KBM-7 (cell line): ENCODE measurements around the gene GDPD3.
"Not testable (repeated sequence)": the region's sequence is repeated elsewhere in the genome, so short reads cannot be mapped to it uniquely, and the experiment has no call there.

Experiments
- DNase-seq: peaks from one replicate; pipeline ENCODE4 v3.0.0-alpha.2; 2015
- in situ Hi-C: fragments of 300-500 bp; cut with MboI; formaldehyde crosslinking; loops from 2 replicates; pipeline ENCODE4 v1.14.3; 2020; ENCODE audit warnings: low sequenced_read_pairs, low pct_unique_long_range_greater_than_20kb, mixed read lengths

GDPD3 gene

DNA sequence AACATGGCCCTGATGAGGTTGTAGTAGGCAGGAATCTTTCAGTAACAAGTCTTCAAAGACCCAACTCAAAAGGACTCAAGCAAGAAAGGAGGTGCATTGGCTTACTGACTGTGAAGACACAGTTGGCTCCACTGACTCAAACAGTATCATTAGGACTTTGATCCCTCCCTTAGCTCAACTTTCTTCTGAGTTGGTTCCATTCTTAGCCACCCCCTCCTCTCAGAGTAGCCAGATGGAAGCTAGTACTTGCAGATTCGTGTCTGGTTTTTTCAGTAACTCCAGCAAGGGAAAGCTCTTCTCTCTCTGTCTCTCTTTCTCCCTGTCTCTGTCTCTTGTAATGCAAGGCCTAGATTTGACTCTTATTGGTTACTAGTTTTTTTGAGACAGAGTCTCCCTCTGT lies 14.7 kb upstream of the GDPD3 start:
- in situ Hi-C loops = no loop called here

DNA sequence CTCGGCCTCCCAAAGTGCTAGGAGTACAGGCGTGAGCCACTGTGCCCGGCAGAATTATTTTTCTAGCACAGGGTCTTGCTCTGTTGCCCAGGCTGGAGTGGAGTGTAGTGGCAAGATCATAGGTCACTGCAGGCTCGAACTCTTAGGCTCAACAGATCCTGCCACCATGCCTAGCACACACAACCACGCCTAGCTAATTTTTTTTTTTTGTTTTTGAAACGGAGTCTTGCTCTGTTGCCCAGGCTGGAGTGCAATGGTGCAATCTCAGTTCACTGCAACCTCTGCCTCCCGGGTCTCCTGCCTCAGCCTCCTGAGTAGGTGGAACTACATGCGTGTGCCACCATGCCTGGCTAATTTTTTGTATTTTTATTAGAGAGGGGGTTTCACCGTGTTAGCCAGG lies 12.4 kb upstream of the GDPD3 start:
- in situ Hi-C loops, DNase-seq: not testable (repeated sequence)

More for the DNA sequence above, 14.7 kb upstream of the GDPD3 start:
- no peak for DNase-seq

DNA sequence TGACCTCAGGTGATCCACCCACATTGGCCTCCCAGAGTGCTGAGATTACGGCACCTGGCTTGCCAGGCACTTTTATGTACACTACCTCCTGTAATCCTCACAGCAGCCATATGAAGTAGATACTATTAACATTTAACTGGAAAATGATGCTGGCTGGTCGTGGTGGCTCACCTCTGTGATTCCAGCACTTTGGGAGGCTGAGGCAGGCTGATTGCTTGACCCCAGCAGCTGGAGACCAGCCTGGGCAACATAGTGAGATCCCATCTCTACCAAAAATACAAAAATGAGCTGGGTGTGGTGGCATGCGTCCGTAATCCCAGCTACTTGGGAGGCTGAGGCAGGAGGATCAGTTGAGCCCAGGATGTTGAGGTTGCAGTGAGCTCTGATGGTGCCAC lies 11.6 kb upstream of the GDPD3 start:
- no peak for DNase-seq
- in situ Hi-C loops = no loop called here

DNA sequence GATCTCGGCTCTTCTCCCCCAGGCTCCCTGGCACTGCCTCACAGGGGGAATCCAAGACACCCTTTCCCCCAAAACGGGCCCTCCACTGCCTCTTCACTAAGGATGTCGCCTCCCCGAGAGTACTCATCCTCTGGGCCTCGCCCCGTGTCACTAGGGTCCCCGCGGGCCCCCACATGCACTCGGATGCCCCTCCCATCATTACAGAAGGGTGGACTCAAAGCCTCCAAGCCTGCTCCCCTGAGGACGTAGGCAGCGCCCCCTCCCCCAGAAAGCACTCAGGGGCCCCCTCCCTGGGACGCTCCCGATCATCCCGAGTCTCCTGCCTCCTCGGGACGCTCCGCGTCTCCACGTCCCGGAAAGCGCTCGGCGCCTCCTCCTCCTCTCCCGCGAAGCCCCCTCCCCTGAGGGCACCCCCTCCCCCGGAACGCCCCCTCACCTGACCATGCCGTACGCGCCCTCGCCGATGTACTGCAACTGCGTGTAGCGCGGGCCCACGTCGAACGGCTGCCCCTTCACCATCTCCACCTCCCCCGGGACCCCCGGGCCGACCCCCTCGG lies 9.3 kb upstream of the GDPD3 start:
- no peak for DNase-seq
- in situ Hi-C loops = no loop called here

DNA sequence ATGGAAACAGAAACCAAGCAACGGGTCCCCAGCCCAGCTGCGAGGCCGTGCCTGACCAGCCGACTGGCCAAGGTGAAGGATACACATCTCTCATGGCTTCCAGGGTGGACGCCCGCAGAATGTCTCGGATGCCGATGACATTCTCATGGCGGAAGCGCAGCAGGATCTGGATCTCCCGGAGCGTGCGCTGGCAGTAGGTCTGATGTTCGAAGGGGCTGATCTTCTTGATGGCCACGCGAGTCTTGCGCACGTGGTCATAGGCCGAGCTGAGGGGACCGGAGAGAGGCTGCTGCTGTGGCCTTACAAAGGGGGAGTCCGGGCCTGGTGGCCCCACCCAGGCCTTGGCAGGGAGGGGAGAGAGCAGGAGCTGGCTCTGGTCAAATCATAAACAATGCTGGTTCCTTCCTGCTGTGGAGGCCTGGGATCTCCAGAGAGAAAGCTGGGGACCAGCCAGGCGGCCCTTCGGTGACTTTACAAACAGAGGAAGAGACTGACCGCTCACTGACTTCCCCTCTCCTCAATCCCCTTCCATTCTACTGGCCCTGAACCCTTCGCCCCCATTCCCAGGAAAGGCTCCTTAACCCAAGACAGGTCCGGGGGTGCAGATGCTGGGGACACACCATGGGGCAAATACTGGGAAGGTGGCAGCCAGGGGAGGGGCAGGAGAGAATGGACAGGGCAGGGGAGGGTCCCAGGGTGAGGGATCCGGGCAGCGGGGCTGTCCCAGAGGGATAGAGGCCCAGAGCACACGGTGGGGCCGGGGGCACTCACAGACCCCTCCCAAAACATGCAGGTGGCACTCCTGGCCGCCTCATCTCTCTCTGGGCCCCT lies 8.6 kb upstream of the GDPD3 start:
- in situ Hi-C loops = no loop called here
- no peak for DNase-seq

DNA sequence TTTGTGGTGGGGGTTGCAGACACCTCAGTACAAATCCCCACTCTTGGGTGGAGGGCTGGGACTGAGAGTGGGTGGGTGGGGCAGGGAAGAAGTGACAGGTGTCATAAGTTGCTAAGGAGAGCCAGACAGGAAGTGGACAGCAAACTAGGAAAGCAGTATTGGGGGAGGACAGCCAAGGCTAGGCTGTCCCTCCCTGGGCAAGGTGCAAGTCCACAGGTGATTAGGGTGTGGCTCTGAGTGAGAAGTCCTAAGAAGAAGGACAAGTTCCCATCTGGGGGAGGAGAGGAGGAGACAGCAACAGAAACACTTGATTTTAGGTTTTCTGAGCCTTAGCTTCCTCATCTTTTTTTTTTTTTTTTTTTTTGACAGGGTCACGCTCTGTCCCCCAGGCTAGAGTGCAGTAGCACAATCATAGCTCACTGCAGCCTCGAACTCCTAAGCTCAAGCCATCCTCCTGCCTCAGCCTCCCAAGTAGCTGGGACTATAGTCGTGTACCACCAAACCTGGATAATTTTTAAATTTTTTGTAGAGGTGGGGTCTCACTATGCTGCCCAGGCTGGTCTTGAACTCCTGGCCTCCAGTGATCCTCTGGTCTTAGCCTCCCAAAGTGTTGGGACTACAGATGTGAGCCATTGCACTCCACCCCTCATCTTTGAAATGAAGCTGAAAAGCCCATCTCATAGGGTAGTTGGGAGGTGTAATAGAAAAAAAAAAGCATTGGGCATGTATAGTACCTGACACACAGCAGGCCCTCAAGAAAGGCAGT lies 7.2 kb upstream of the GDPD3 start:
- in situ Hi-C loops = no loop called here

DNA sequence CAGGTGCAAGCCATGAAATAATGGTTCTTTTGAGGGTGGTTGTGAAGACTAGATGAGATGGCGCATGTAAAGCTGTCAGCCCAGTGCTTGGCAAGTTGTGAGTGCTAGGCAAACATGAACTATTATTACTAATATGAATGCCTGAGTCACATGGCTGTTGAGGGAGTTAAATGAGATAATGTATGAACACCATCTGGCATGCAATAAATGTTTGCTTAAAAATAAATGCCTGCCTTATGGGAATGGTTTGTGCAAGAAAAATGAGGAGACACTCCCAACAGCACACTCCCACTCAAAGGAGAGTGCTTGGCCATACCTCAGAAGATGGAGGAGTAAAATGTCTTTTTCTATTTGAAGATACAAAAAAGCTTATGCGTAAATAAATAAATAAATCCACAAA lies 6.1 kb upstream of the GDPD3 start:
- in situ Hi-C loops = no loop called here
- DNase-seq = no peak

More for the DNA sequence above, 7.2 kb upstream of the GDPD3 start:
- no peak for DNase-seq

DNA sequence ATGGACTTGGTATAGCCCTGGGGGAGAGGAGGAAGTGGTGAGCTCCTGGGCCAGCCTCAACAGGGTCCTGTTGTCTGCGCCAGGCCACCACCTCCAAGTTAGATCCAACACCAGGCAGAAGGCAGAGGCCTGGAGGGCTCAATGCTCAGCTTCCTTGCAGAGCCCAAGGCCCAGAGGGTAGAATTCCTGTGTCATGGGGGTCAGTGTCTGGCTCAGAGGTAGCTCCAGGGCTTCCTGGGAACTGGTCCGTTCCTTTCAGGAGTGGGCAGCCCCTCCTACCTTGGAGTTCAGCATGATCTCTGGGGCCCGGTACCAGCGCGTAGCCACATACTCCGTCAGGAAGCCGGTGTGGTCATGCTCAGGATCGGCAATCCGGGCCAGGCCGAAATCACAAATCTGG lies 4.4 kb upstream of the GDPD3 start:
- no peak for DNase-seq
- in situ Hi-C loops = no loop called here

DNA sequence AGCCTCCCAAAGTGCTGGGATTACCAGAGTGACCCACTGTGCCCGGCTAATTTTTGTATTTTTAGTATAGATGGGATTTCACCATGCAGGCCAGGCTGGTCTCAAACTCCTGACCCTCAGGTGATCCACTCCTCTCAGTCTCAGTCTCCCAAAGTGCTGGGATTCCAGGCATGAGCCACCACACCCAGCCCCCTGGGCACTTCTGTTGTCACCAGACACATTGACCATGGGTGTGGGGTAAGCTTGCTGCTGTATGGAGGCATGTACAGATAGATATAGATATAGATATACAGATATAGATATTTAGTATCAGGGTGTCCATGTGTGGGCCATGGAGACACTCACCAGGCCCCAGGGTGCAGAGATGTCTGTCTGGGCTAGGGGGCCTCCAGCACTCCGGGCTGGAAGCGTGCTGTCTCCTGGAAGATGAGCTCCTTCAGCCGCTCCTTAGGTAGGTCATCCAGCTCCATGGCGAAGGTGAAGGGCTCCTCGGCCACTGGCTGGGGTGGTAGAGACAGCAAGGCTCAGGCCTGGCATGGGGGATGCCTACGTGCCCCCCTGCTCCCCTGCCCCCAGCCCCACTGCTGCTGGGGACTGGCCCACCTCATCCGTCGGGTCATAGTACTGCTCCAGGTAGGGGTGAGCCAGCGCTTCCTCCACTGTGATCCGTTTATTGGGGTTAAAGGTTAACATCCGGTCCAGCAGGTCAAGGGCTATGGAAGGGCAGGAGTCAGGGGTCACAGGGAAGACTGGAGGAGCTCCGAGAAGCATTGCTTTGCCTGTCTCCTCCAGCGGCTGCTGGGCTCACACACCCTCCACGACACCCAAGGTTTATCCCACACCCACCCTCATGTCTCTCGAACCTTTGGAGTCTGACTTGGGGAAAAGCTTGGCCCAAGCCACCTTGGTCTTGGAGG lies 3.2 kb upstream of the GDPD3 start:
- in situ Hi-C loops = no loop called here
- DNase-seq = no peak

DNA sequence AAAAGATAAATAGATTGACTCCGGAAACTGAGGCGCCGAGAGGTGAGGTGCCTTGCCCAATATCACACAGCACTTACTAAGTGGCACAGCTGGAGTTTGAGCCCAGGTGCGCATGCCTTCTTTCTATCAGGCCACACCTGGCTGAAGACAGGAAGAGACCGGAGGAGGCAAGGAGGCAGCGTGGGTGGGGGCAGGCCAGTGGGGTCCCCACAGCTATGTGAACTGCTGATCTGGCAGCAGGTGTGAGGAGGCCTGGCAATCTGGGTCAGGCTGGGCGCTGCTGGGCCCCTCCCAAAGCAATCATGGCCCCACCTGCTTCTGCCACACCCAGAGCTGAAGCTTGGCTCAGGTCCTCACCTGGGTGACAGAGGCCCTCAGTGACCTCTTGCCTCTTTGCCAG lies 1.9 kb upstream of the GDPD3 start:
- DNase-seq = no peak
- in situ Hi-C loops = no loop called here

DNA sequence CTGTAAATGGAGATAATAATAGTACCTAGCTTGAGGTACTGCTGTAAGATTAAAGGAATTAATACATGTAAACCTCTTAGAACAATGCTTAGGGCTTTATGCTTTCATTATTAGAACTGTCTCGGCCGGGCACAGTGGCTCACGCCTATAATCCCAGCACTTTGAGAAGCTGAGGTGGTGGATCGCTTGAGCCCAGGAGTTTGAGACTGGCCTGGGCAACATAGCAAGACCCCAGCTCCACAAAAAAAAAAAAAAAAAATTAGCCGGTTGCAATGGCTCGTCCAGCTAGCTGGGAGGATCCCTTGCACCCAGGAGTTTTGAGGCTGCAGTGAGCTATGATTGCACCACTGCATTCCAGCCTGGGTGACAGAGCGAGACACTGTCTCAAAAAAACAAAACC lies 1.5 kb upstream of the GDPD3 start:
- in situ Hi-C loops, DNase-seq: not testable (repeated sequence)

DNA sequence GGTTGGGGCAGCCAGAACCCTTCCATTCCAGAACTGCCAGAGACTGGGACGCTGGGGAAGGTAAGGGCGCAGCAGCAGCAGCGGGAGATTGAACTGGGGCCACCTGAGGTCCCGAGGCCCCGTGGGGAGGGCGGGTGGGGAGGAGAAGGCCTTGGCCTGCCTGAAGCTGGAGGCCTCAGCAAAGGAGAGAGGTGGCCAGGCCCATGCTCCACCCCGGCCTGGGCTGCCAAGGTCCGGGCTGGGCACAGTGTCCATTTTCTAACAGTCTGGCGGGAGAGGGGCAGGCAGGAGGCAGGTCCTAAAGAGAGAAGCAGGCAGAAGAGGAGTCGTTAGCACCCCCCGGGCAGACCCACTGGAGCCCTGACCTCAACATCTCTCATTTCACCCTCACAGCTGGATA lies 1.1 kb upstream of the GDPD3 start:
- DNase-seq = no peak
- in situ Hi-C loops = no loop called here

DNA sequence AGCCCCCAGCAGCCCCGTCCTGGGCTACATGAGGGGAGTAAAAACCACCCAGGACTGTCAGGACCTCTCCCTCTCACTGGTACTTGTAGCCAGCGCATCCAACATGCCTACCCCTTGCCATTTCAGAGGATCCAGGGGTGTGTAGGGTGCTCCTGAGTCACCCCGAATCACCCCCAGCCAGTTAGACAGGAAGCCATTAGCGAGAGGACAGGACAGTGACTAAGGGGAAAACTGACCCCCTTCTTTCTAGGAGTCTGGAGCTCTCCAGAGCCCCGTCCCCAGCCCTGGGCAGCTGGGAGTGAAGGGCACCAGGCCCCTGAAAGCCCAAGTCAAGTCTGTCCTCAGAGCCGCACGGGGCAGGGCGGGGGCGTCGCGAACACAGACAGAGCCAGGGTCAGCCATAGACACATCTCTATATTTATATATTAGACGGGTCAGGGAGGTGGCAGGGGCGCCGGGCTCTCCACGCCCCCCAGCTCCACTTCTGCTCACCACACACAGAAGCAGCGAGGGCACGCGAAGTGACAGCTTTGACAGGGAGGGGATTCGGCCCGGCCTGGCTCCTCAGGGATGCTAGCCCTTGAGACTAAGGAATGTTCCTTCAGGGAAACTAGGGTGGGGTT lies 485 bp upstream of the GDPD3 start:
- in situ Hi-C loops = no loop called here
- DNase-seq = no peak

DNA sequence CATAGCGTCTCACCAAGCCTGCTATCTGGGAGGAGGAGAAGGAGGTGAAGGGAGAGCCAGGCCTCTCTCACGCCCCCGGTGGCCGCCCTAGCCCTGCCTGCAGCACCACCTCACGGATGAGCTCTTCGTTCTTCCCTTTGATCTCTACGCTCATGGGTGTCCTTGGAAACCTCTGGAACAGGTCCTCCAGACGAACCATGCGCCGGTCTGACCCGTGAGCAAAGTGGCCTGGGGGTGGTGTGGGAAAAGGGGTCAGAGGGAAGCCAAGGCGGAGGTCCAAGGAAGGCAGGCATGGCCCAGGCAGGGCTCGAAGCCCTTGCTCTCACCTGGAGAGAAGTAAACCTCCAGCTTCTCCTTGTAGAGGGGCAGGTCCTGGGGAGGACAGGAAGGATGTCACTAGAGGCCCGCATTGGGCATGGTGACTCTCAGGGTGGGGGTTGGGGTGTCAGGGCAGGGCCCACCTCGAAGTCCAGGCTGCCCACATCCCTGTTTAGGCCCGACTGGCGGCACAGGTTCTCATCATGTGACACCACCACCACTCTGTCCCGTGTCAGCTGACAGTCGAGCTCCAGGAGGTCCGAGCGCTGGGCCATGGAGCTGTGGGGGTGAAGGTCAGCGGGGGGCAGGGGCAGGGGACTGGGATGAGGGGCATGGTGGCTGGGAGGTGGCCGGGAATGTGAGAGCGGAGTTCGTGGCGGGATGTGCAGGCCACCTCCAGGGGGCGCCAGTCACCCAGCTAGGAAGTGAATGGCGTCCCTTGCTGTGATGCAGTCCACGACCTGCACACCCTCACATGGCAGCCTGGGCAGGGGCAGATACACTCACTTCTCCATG lies 923 bp downstream of the GDPD3 start:
- peak; percentile 45 for DNase-seq
- in situ Hi-C loops = no loop called here

DNA sequence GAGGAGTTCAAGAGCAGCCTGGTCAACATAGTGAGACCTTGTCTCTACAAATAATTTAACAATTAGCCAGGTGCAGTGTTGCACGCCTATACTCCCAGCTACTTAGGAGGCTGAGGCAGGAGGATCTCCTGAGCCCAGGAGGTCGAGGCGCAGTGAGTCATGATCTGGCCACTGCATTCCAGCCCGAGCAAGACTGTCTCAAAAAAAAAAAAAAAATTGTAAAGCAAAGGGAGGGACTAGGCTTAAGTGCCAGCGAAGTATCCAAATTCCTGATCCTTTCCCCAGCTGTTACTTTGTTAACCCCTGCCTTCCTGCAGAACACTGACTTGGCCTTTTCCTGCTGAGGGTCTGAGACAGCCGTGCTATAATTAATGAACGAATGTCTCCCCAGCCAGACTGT lies 2.7 kb downstream of the GDPD3 start:
- in situ Hi-C loops = no loop called here
- no peak for DNase-seq

DNA sequence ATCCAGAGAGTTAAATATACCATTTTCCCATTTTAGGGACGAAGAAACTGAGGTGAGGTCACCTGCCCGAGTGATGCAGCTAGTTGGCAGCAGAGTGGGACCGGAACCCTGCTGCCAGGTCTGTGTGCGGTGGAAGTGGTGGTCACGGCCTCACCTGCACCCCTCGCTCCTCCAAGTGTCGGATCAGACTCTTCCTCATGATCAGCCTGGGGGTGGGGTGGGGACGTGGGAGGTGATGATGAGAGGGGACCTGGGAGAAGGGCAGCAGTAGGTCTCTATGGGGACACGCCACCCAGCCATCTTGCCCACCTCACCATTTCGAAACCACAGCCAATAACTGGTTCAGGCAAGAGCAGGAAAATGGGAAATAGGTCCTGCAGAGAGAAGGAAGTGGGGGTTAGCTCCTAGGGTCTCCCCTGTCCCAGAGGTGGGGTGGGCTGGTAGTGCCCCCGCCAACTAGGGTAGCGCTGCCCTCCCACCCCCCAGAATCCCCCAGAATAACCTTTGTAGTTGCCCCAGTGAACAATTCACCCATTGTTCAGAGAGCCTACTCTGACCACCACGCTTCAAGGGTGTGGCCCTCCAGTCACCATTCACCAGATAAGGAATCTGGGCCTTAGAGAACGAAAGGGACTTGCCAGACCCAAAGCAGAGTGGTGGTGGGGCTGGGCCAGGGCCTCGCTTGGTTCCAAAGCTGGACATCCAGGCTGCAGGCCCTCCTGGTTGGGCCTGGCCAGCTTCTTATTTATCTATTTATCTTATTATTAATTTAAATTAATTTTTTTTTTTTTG lies 5.1 kb downstream of the GDPD3 start:
- DNase-seq = no peak
- in situ Hi-C loops = no loop called here

DNA sequence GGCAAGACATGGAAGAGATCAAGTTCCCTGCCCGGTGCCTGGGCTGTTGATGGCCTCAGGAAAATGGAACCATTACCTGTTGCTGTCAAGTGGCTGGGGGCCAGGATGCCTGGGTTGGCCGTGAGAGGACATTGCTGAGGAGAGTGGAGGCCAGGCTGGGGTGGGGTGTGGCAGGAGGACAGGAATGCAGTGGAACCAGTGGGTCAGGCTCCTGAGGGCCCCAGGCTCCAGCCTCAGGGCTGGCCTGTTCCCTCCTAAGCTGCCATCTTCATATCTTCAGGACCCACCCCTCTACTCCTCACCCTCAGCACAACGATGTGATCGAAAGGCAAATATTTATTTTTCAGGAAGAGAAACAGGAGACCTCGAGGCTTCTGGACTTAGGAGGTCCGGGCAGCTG lies 8.8 kb downstream of the GDPD3 start:
- in situ Hi-C loops = no loop called here
- no peak for DNase-seq
